Activated CD4-positive, alpha-beta T cell treated with anti-CD3 and anti-CD28 coated beads, Interleukin-2, amount 10 ng/mL, durations not matched to agents 24 days and 14 days (primary cell): ENCODE data around the gene ALDH4A1. TPM values are rescaled to one million over a fixed set of nuclear protein-coding genes. Genes with fewer than 3 reads are reported as not detected.
A peak's percentile ranks its signal among the peaks of the same experiment; 100 is the strongest.
"Not testable (repeated sequence)": the region's sequence is repeated elsewhere in the genome, so short reads cannot be mapped to it uniquely, and the experiment has no call there.

ENCODE experiments used
- DNase-seq: peaks from one replicate; pipeline ENCODE4 v3.0.0; 2022
- H3K27ac Mint-ChIP-seq: one replicate; pipeline ENCODE4 v1.8.0; 2022; ENCODE audit warnings: mild to moderate bottlenecking, mixed read lengths
- H3K27me3 Mint-ChIP-seq: one replicate; pipeline ENCODE4 v1.8.0; 2022; ENCODE audit warnings: mixed read lengths
- H3K36me3 Mint-ChIP-seq: one replicate; pipeline ENCODE4 v1.8.0; 2022; ENCODE audit warnings: low read depth, mild to moderate bottlenecking, mixed read lengths
- H3K4me1 Mint-ChIP-seq: one replicate; pipeline ENCODE4 v1.8.0; 2021; ENCODE audit warnings: mixed read lengths
- H3K4me3 Mint-ChIP-seq: one replicate; pipeline ENCODE4 v1.8.0; 2022; ENCODE audit warnings: mild to moderate bottlenecking, moderate library complexity, mixed read lengths
- H3K9me3 Mint-ChIP-seq: one replicate; pipeline ENCODE4 v1.8.0; 2021; ENCODE audit warnings: mixed read lengths
- intact Hi-C: fragments of 100-400 bp; cut with micrococcal nuclease; formaldehyde crosslinking; loops from one replicate; pipeline ENCODE4 v1.15.1; 2023
- total RNA-seq: library from RNA; stranded (reverse); gene quantifications from 2 replicates; pipeline ENCODE4 v1.2.3, GENCODE V29; 2022

Gene ALDH4A1
- total RNA-seq, 1 donor from 2014 or later = 2.8 TPM

DNA sequence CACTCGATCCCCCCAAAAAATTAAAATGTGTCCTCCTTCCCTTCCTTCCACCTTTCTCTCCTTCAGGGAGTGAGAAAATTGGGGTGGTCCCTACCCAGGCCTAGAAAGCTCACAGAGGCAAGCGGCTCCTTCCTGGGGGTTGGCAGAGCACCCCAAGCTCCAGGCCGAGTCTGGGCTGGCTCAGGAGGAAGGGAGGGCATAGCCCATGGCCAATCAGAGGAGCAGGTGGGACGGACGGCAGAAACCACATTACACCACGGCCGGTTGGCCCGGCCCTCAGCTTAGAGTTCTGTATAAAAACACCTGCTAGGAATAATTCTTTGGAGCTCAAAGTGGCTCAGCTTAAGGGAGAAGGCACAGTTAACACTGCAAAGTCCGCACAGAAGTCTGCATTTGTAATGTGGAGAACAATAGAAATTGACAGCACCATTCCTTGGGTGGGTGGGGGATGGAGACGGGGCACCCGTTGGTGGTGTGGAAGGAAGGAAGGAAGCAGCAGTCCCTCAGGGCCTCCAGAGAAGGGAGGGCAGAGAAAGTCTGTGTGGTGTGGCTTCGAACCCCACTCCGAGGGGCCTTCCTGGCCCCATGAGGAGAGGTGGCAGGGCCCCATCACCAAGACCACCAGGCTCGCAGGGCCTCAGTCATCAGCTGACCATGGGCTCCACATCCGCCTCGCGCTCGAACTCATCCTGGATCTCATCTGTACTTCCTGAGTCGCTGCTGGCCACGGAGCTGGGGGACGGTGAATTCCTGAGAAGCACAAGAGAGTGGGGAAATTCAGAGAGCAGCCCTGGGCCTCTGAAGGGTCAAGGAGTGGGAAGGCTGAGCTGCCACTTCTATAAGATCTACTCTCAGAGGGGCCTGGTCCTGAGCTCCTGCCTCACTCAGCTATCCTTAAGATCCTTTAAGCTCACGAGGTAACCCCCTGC lies 5.8 kb upstream of the ALDH4A1 start:
- Mint-ChIP-seq H3K4me1 (peaks cover 15% of the 10 kb centered on the region), H3K36me3 (peaks cover 50% of the 10 kb centered on the region), H3K4me3 (no peak overlapping the region), H3K27ac (no peak overlapping the region), H3K9me3 (no peaks in the 10 kb centered on the region), H3K27me3 (no peaks in the 10 kb centered on the region)
- DNase-seq = no peak
- intact Hi-C loops = loop anchor here (5.0 kb wide), 1 partner anchor 179 kb away; no protein-coding TSS in a partner anchor

GRCh38 chr1:18907021-18907916 lies 4.9 kb upstream of the ALDH4A1 start:
- H3K27ac Mint-ChIP-seq = peak overlapping the region; percentile 58
- no peak overlapping the region for H3K4me3 Mint-ChIP-seq

GRCh38 chr1:18903291-18903756 lies 969 bp upstream of the ALDH4A1 start:
- H3K27me3 Mint-ChIP-seq = no peaks in the 10 kb centered on the region
- H3K27ac Mint-ChIP-seq = peak overlapping the region; percentile 97
- H3K4me1 Mint-ChIP-seq = peaks cover 27% of the 10 kb centered on the region
- no peaks in the 10 kb centered on the region for H3K9me3 Mint-ChIP-seq
- DNase-seq = no peak
- H3K4me3 Mint-ChIP-seq = peak overlapping the region; percentile 96
- intact Hi-C loops = loop anchor here (2.0 kb wide), 2 partner anchors 53 to 171 kb away; partner anchors contain the start of gene IFFO2
- H3K36me3 Mint-ChIP-seq = peaks cover 16% of the 10 kb centered on the region

More at GRCh38 chr1:18907021-18907916, 4.9 kb upstream of the ALDH4A1 start:
- H3K27me3 Mint-ChIP-seq = no peaks in the 10 kb centered on the region
- H3K4me1 Mint-ChIP-seq = peaks cover 16% of the 10 kb centered on the region
- peaks cover 47% of the 10 kb centered on the region for H3K36me3 Mint-ChIP-seq
- peak; percentile 90 for DNase-seq
- intact Hi-C loops = loop anchor here (5.0 kb wide), 1 partner anchor 180 kb away; no protein-coding TSS in a partner anchor
- H3K9me3 Mint-ChIP-seq = no peaks in the 10 kb centered on the region

- DNase-seq = no peak
- Mint-ChIP-seq H3K9me3 (no peaks in the 10 kb centered on the region), H3K27me3 (no peaks in the 10 kb centered on the region), H3K36me3 (peaks cover 5% of the 10 kb centered on the region), H3K4me1 (peaks cover 27% of the 10 kb centered on the region), H3K4me3 (peak overlapping the region; percentile 96), H3K27ac (peak overlapping the region; percentile 97)
- intact Hi-C loops = loop anchor here (1.0 to 2.0 kb wide), 3 partner anchors 24 to 173 kb away; partner anchors contain the start of gene IFFO2
Observed at GRCh38 chr1:18901952-18902522, 318 bp downstream of the ALDH4A1 start.

DNA sequence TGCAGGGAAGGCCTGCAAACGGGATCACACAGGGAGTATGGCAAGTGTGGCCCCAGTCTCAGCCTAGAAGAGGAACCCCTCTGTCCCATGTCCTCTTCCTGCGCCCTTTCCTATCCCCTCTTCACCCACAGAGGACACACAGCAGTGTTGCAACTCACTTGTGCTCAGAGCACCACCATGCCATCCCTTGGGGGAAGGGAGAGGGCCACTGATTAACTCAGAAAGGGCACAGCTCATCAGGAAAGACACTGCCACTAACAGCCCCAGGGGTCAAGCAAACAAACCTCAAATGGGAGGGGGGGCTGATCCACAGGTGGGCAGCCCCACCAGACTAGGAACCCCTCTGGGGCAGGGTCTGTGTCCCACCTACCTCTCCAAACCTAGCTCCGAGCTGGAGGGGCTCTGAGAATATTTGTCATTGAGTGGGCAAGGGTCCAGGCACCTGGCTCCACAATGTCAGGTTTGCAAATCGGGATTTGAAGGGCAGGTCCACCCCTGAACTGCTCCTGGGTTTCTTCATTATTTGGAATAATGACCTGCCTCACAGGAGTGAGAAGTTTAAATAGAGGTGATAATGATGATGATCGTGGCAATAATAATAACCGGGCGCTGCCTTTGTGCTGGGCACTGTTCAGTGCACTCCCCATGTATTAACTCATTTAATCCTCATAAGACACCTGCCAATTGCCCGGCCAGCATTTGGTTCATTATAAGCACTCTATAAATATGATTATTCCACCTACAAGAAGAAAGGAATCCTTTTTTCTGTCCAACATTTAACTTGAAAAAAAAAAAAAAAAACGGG lies 1.0 kb downstream of the ALDH4A1 start:
- Mint-ChIP-seq H3K27ac (peak overlapping the region; percentile 91), H3K9me3 (no peaks in the 10 kb centered on the region), H3K27me3 (no peaks in the 10 kb centered on the region), H3K4me3 (peak overlapping the region; percentile 96), H3K36me3 (no peaks in the 10 kb centered on the region), H3K4me1 (peaks cover 27% of the 10 kb centered on the region)
- intact Hi-C loops = no loop called here
- no peak for DNase-seq

GRCh38 chr1:18900303-18900841 lies 2.0 kb downstream of the ALDH4A1 start:
- Mint-ChIP-seq H3K27ac (no peak overlapping the region), H3K4me1 (peaks cover 27% of the 10 kb centered on the region), H3K4me3 (peak overlapping the region; percentile 96), H3K27me3 (no peaks in the 10 kb centered on the region), H3K9me3 (no peaks in the 10 kb centered on the region), H3K36me3 (no peaks in the 10 kb centered on the region)
- peak; percentile 64 for DNase-seq
- intact Hi-C loops = no loop called here

- intact Hi-C loops = no loop called here
- H3K9me3 Mint-ChIP-seq = no peaks in the 10 kb centered on the region
- no peaks in the 10 kb centered on the region for H3K36me3 Mint-ChIP-seq
Observed at GRCh38 chr1:18899363-18900049, 2.8 kb downstream of the ALDH4A1 start.

DNA sequence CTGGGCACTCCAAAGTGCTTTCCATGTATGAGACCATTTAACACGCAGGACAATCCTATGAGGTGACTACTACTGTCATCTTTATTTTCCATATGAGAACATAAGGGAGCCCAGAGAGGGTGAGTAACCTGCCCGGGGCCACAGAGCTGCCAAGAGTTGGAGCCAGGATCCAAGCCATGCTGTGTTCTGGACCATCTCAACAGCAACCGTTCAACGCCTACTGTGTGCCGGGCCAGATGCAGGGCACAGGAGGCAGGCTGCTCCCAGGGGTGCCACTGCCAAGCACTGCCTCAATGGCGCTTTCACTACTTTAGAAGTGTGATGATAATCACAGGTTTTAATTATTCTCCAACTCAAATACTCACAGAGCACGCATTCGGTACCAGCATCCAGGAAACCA lies 3.8 kb downstream of the ALDH4A1 start:
- no peak overlapping the region for H3K4me3 Mint-ChIP-seq
- no peaks in the 10 kb centered on the region for H3K36me3 Mint-ChIP-seq
- intact Hi-C loops = no loop called here
- no peaks in the 10 kb centered on the region for H3K27me3 Mint-ChIP-seq
- DNase-seq = no peak
- peaks cover 24% of the 10 kb centered on the region for H3K4me1 Mint-ChIP-seq
- no peaks in the 10 kb centered on the region for H3K9me3 Mint-ChIP-seq
- H3K27ac Mint-ChIP-seq = no peak overlapping the region

More at GRCh38 chr1:18899363-18900049, 2.8 kb downstream of the ALDH4A1 start:
- Mint-ChIP-seq H3K27ac (no peak overlapping the region), H3K27me3 (no peaks in the 10 kb centered on the region), H3K4me3 (no peak overlapping the region), H3K4me1 (peaks cover 27% of the 10 kb centered on the region)
- DNase-seq = no peak

- intact Hi-C loops = no loop called here
- no peaks in the 10 kb centered on the region for H3K27me3 Mint-ChIP-seq
- peaks cover under 1% of the 10 kb centered on the region for H3K4me1 Mint-ChIP-seq
- H3K9me3 Mint-ChIP-seq = no peaks in the 10 kb centered on the region
- no peak overlapping the region for H3K27ac Mint-ChIP-seq
- no peak for DNase-seq
- H3K4me3 Mint-ChIP-seq = no peak overlapping the region
- no peaks in the 10 kb centered on the region for H3K36me3 Mint-ChIP-seq
Observed at GRCh38 chr1:18895317-18895716, 7.0 kb downstream of the ALDH4A1 start.

- Mint-ChIP-seq H3K36me3 (no peaks in the 10 kb centered on the region), H3K27me3 (no peaks in the 10 kb centered on the region), H3K4me1 (no peaks in the 10 kb centered on the region), H3K27ac (no peak overlapping the region), H3K9me3 (no peaks in the 10 kb centered on the region), H3K4me3 (no peak overlapping the region)
- DNase-seq = no peak
- intact Hi-C loops = no loop called here
Observed at GRCh38 chr1:18893120-18893519, 9.2 kb downstream of the ALDH4A1 start.

DNA sequence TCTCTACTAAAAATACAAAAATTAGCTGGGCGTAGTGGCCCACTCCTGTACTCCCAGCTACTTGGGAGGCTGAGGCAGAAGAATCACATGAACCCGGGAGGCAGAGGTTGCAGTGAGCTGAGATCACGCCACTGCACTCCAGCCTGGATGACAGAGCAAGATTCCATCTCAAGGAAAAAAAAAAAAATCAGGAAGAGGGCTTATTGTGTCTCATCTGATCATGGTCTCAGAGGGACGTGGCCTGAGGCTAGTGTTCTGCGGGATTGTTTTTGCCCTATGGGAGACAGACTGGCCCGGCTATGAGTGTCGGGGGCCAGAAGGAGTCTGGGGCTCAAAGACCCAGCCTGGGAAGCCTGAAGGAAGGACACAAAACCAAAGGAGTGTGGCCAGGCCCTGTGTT lies 10.5 kb downstream of the ALDH4A1 start:
- intact Hi-C loops, H3K4me3 Mint-ChIP-seq, H3K4me1 Mint-ChIP-seq, H3K36me3 Mint-ChIP-seq, H3K27me3 Mint-ChIP-seq, H3K9me3 Mint-ChIP-seq, H3K27ac Mint-ChIP-seq, DNase-seq: not testable (repeated sequence)

- Mint-ChIP-seq H3K4me3 (no peak overlapping the region), H3K36me3 (no peaks in the 10 kb centered on the region), H3K27ac (no peak overlapping the region), H3K27me3 (no peaks in the 10 kb centered on the region), H3K4me1 (no peaks in the 10 kb centered on the region), H3K9me3 (no peaks in the 10 kb centered on the region)
- intact Hi-C loops = no loop called here
- DNase-seq = no peak
Observed at GRCh38 chr1:18891426-18891780, 11.0 kb downstream of the ALDH4A1 start.
